ENCODE data around the gene TPCN2. TPM values are rescaled to one million over a fixed set of nuclear protein-coding genes. Genes with fewer than 3 reads are reported as not detected.
"Not testable (repeated sequence)": the region's sequence is repeated elsewhere in the genome, so short reads cannot be mapped to it uniquely, and the experiment has no call there.

TPCN2 gene
- total RNA-seq, 4 donors from 2014 or later: 27.1 to 36.1 (median 31.3) TPM

DNA sequence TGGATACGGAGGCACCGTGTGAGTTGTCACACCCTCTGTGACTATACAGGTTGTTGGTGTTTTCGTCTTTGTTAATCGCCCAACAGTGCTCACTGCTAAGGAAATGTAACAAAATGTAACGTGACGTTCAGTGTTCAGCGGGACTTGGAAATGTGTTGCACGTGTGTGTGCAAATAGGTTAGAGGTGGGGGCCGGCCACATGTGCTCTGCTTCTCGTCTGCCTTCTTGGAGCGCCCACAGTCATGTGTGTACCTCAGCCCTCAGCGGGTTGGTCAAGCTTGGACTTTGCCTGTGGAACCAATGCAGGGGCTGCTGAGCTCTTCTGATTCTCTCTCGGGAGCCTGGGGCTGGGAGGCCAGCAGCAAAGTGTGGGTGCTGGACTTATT, 99.6 kb downstream of the TPCN2 start:
- Histone ChIP-seq H3K27me3 (no peaks in the 10 kb centered on the region), H3K36me3 (peaks cover 0 to 34% (median 0%) of the 10 kb centered on the region in 3 donors), H3K9me3 (peaks cover 0 to 20% (median 0%) of the 10 kb centered on the region in 4 donors), H3K27ac (no peak overlapping the region), H3K4me3 (no peak overlapping the region), H3K4me1 (peaks cover 0 to 10% (median 3%) of the 10 kb centered on the region in 4 donors)
- WGBS, 2 donors: 94 to 97% methylated on average over 13 of the region's 13 CpGs
- no peak for DNase-seq (ENCODE audit: low spot score in 2 of 2)
- no peak for TF ChIP-seq EP300 (IDR thresholded peaks at IDR 0.05)
- TF ChIP-seq, protein P1, sequence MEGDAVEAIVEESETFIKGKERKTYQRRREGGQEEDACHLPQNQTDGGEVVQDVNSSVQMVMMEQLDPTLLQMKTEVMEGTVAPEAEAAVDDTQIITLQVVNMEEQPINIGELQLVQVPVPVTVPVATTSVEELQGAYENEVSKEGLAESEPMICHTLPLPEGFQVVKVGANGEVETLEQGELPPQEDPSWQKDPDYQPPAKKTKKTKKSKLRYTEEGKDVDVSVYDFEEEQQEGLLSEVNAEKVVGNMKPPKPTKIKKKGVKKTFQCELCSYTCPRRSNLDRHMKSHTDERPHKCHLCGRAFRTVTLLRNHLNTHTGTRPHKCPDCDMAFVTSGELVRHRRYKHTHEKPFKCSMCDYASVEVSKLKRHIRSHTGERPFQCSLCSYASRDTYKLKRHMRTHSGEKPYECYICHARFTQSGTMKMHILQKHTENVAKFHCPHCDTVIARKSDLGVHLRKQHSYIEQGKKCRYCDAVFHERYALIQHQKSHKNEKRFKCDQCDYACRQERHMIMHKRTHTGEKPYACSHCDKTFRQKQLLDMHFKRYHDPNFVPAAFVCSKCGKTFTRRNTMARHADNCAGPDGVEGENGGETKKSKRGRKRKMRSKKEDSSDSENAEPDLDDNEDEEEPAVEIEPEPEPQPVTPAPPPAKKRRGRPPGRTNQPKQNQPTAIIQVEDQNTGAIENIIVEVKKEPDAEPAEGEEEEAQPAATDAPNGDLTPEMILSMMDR (IDR thresholded peaks at IDR 0.05): no peak
- no peak for TF ChIP-seq POLR2A (IDR thresholded peaks at IDR 0.05)

DNA sequence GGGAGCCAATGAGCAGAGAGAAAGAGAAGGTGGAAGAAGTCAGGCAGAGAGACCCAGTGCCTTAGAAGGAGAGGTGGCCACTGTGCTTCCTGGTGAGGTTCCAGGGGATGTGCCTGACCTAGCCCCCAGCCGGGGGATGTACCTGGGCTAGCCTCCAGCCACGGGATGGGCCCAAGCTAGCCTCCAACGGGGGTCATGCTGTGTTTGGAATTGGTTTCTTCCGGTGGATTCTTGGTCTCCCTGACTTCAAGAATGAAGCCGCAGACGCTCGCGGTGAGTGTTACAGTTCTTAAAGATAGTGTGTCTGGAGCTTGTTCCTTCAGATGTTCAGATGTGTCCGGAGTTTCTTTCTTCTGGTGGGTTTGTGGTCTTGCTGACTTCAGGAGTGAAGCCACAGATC, 100.1 kb downstream of the TPCN2 start:
- no peaks in the 10 kb centered on the region for H3K27me3 ChIP-seq
- H3K4me3 ChIP-seq: no peak overlapping the region
- H3K9me3 ChIP-seq: peaks cover 0 to 20% (median 0%) of the 10 kb centered on the region in 4 donors
- 89 to 93% methylated on average over 9 of the region's 9 CpGs for WGBS, 2 donors
- peaks cover 0 to 14% (median 6%) of the 10 kb centered on the region in 4 donors for H3K4me1 ChIP-seq
- peak in 1 of 2 donors; percentile 4 for DNase-seq (ENCODE audit: low spot score in 2 of 2)
- TF ChIP-seq EP300 (IDR thresholded peaks at IDR 0.05): no peak
- no peak for TF ChIP-seq POLR2A (IDR thresholded peaks at IDR 0.05)
- TF ChIP-seq, protein P1 (IDR thresholded peaks at IDR 0.05): no peak
- no peak overlapping the region for H3K27ac ChIP-seq
- H3K36me3 ChIP-seq: peaks cover 0 to 34% (median 0%) of the 10 kb centered on the region in 3 donors

DNA sequence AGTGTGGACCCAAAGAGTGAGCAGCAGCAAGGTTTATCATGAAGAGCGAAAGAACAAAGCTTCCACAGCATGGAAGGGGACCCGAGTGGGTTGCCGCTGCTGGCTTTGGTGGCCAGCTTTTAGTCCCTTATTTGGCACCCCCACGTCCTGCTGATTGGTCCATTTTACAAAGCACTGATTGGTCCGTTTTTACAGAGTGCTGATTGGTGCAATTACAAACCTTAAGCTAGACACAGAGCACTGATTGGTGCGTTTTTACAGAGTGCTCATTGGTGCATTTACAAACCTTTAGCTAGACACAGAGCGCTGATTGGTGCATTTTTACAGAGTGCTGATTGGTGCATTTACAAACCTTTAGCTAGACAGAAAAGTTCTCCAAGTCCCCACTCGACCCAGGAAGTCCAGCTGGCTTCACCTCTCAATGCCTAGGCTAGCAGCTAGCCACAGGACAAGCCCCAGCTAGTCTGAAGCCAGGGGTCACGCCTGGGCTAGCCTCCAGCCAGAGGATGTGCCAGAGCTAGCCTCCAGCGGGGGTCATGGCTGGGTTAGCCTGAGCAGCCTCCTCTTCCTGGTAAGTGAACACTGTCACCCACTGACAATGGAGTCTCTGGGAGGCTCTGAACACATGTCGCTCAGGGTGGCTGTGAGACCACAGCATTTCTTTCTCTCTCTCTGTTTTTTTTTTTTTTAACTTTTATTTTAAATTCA, 100.8 kb downstream of the TPCN2 start:
- H3K4me1 ChIP-seq: peaks cover 0 to 21% (median 9%) of the 10 kb centered on the region in 4 donors
- peak in 1 of 2 donors; percentile 5 for DNase-seq (ENCODE audit: low spot score in 2 of 2)
- H3K36me3 ChIP-seq: peaks cover 0 to 34% (median 0%) of the 10 kb centered on the region in 3 donors
- H3K27me3 ChIP-seq, H3K27ac ChIP-seq, H3K4me3 ChIP-seq: not testable (repeated sequence)
- WGBS, 2 donors: 91 to 99% methylated on average over 11 of the region's 11 CpGs
- peaks cover 0 to 20% (median 0%) of the 10 kb centered on the region in 4 donors for H3K9me3 ChIP-seq

DNA sequence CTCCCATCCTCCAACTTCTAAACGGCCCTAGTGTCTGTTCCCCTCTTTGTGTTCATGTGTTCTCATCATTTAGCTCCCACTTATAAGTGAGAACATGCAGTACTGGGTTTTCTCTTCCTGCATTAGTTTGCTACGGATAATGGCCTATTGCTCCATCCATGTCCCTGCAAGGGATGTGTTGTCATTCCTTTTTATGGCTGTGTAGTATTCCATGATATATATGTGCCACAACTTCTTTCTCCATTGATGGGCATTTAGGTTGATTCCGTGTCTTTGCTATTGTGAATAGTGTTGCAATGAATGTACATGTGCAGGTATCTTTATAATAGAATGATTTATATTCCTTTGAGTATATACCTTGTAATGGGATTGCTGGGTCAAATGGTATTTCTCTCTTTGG, 101.4 kb downstream of the TPCN2 start:
- peaks cover 0 to 29% (median 0%) of the 10 kb centered on the region in 3 donors for H3K36me3 ChIP-seq
- peaks cover 0 to 20% (median 0%) of the 10 kb centered on the region in 4 donors for H3K9me3 ChIP-seq
- no peak for DNase-seq (ENCODE audit: low spot score in 2 of 2)
- no peak for TF ChIP-seq EP300 (IDR thresholded peaks at IDR 0.05)
- no peak for TF ChIP-seq POLR2A (IDR thresholded peaks at IDR 0.05)
- TF ChIP-seq, protein P1 (IDR thresholded peaks at IDR 0.05): no peak
- H3K4me3 ChIP-seq: no peak overlapping the region
- 89 to 91% methylated on average over 3 of the region's 3 CpGs for WGBS, 2 donors
- no peak overlapping the region for H3K27ac ChIP-seq
- H3K4me1 ChIP-seq: peaks cover 0 to 28% (median 11%) of the 10 kb centered on the region in 4 donors
- no peaks in the 10 kb centered on the region for H3K27me3 ChIP-seq

DNA sequence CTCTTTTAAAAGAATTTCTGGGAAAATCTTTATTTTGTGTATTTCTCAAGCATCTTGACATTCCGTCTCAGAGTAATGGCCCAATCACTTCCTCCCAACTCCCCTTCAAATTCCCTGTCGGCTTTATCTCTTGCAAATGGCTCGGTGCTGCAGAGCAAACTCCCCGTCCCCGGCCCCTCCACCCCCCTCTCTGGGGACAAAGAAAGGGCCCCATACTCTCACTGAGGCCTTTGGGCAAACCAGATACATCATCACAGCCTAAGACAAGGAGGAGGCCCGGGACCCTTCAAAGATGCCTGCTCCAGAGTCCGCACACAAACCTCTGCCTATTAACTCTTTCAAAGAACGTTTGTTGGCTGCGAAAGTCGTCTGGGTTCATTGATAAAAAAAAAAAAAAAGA, 103.1 kb downstream of the TPCN2 start:
- WGBS, 2 donors: 54% methylated on average over 10 of the region's 10 CpGs
- Histone ChIP-seq H3K4me1 (peaks cover 0 to 45% (median 25%) of the 10 kb centered on the region in 4 donors), H3K9me3 (peaks cover 0 to 7% (median 0%) of the 10 kb centered on the region in 4 donors), H3K27ac (peak overlapping the region in 2 of 4 donors; percentile 9 to 92), H3K36me3 (peaks cover 0 to 13% (median 0%) of the 10 kb centered on the region in 3 donors), H3K27me3 (no peaks in the 10 kb centered on the region), H3K4me3 (no peak overlapping the region)
- no peak for DNase-seq (ENCODE audit: low spot score in 2 of 2)
- TF ChIP-seq EP300 (IDR thresholded peaks at IDR 0.05): no peak
- TF ChIP-seq, protein P1 (IDR thresholded peaks at IDR 0.05): no peak
- TF ChIP-seq POLR2A (IDR thresholded peaks at IDR 0.05): no peak
